Measurements from ENCODE around the gene YEATS2. TPM values are rescaled to one million over a fixed set of nuclear protein-coding genes. Genes with fewer than 3 reads are reported as not detected.

Gene YEATS2
- total and polyA plus RNA-seq, 12 donors, result 4.9 to 27.1 (median 14.0) TPM

DNA sequence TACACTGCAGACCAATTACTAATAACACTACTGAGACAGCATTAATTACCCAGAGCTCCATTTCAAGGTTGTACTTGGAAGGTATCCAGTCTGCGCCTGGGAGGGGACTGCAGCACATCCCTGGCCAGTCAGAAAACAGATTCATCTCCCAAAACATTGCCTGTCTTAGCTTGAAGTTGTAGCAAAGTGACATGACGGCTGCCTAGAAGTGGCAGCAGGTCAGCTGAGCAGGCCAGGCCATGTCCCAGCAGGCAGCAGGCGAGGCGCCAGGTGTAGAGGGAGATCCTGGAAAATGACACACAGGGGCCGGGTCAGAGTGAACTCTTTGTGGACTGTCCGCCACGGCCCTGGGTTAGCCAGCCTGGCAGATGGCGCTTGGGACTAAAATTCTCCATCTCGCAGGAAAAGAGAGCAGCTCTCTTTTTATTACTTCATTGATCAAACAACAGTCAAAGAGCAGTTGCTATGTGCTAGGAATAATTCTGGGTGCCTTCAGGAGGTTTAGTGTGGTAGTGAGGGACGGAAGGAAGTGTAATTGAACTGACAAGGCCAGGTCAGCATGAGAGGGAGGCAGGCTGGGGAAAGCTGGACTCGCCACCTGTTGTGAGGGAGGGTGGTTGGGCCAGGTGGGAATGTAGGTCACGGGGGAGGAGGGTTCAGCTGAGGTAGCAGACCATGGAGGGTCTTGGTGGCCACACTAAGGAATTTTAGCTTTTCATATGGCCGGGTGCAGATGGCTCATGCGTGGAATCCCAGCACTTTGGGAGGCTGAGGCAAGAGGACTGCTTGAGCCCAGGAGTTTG lies 129.1 kb downstream of the YEATS2 start:
- peak; percentile 37 to 79 (median 75) for DNase-seq
- intact Hi-C loops (cut with DNase I), result loop anchor here (5.0 to 10.0 kb wide), 2 partner anchors 58 to 61 kb away; partner anchors contain the start of gene PARL (in 1 of the 2)
- 58 to 83% (median 65%) methylated on average over 11 to 14 of the region's 14 CpGs for WGBS, 4 donors

DNA sequence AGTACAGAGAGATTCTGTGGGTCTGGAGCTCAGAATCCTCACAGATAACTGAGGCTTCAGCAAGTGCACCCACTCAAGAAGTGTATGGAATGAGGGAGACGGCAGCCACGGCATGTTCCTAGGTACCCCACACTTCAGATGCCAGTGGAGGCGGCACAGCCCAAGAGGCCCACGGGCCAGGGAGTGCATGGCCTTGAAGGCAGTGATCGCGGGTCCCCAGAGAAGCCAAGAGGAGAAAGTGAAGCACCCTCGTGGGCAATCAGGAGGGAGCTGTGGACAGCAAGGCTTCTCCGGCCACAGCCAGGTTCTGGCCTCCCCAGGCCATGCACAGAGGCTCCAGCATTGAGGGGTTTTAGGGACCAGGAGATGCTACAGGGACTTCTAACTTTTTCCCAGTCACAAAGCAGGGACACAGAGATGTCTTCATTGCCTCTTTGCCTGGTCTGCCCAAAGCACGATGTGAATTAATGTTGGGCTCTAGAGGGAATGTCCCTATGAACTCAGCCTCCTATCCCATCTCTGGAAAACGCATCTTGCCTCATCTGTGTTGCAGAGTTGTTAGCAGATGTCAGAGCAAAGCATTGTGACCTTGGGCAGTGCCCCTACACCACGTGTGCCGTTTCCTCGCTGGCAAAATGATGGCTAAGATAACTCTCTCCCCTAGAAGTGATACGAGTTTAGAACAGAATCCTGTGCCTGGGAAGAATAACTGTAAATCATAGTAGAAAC lies 130.4 kb downstream of the YEATS2 start:
- Histone ChIP-seq H3K36me3 (replicated peaks in 1 of 2) (peaks cover 0 to 20% of the 10 kb centered on the region in 2 donors), H3K4me3 (no peak overlapping the region), H3K4me1 (replicated peaks in 1 of 2) (peaks cover 16 to 24% of the 10 kb centered on the region in 2 donors), H3K27me3 (no peaks in the 10 kb centered on the region), H3K9me3 (replicated peaks in 1 of 3) (no peaks in the 10 kb centered on the region), H3K27ac (no peak overlapping the region)
- intact Hi-C loops (cut with DNase I), result loop anchor here (5.0 to 10.0 kb wide), 2 partner anchors 57 to 59 kb away; partner anchors contain the start of gene PARL (in 1 of the 2)
- DNase-seq, result peak in 6 of 7 donors; percentile 31 to 60 (median 42)
- 32 to 70% (median 58%) methylated on average over 6 to 14 of the region's 14 CpGs for WGBS, 4 donors
- TF ChIP-seq POLR2A (IDR thresholded peaks at IDR 0.05), result no peak
- TF ChIP-seq, protein P1, sequence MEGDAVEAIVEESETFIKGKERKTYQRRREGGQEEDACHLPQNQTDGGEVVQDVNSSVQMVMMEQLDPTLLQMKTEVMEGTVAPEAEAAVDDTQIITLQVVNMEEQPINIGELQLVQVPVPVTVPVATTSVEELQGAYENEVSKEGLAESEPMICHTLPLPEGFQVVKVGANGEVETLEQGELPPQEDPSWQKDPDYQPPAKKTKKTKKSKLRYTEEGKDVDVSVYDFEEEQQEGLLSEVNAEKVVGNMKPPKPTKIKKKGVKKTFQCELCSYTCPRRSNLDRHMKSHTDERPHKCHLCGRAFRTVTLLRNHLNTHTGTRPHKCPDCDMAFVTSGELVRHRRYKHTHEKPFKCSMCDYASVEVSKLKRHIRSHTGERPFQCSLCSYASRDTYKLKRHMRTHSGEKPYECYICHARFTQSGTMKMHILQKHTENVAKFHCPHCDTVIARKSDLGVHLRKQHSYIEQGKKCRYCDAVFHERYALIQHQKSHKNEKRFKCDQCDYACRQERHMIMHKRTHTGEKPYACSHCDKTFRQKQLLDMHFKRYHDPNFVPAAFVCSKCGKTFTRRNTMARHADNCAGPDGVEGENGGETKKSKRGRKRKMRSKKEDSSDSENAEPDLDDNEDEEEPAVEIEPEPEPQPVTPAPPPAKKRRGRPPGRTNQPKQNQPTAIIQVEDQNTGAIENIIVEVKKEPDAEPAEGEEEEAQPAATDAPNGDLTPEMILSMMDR (IDR thresholded peaks at IDR 0.05), result no peak

More for the DNA sequence above, 129.1 kb downstream of the YEATS2 start:
- Histone ChIP-seq H3K9me3 (replicated peaks in 1 of 3) (no peaks in the 10 kb centered on the region), H3K27ac (peak overlapping the region in 3 of 5 donors; percentile 51 to 59 (median 54)), H3K36me3 (replicated peaks in 1 of 2) (peaks cover 0 to 14% of the 10 kb centered on the region in 2 donors), H3K27me3 (no peaks in the 10 kb centered on the region), H3K4me1 (replicated peaks in 1 of 2) (peaks cover 16 to 24% of the 10 kb centered on the region in 2 donors), H3K4me3 (no peak overlapping the region)
- TF ChIP-seq POLR2A (IDR thresholded peaks at IDR 0.05), result no peak
- TF ChIP-seq, protein P1 (IDR thresholded peaks at IDR 0.05), result no peak

DNA sequence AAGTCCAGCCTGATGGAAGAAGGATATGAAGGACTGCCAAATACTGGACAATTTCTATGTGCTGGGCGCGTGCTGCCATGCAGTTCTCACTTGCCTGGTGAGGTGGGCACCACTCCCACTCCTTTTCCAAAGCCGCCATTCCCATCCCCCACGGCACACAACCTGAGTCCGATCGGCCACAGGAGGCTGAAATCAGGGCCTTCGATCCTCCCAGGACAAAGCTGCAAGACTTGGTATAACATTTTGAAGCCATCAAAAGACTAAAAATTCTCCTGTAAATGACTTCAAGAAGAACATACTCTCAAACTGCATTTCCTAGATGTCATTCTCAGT lies 130.9 kb downstream of the YEATS2 start:
- H3K36me3 ChIP-seq (replicated peaks in 1 of 2), result peaks cover 0 to 26% of the 10 kb centered on the region in 2 donors
- intact Hi-C loops (cut with DNase I), result loop anchor here (5.0 to 10.0 kb wide), 2 partner anchors 56 to 59 kb away; partner anchors contain the start of gene PARL (in 1 of the 2)
- 88 to 100% (median 90%) methylated on average over 7 of the region's 7 CpGs for WGBS, 4 donors
- H3K4me1 ChIP-seq (replicated peaks in 1 of 2), result peaks cover 16 to 24% of the 10 kb centered on the region in 2 donors
- TF ChIP-seq, protein P1 (IDR thresholded peaks at IDR 0.05), result no peak
- TF ChIP-seq POLR2A (IDR thresholded peaks at IDR 0.05), result no peak
- H3K27me3 ChIP-seq, result no peaks in the 10 kb centered on the region
- H3K9me3 ChIP-seq (replicated peaks in 1 of 3), result no peaks in the 10 kb centered on the region
- no peak overlapping the region for H3K4me3 ChIP-seq
- peak in 1 of 7 donors; percentile 28 for DNase-seq
- no peak overlapping the region for H3K27ac ChIP-seq

DNA sequence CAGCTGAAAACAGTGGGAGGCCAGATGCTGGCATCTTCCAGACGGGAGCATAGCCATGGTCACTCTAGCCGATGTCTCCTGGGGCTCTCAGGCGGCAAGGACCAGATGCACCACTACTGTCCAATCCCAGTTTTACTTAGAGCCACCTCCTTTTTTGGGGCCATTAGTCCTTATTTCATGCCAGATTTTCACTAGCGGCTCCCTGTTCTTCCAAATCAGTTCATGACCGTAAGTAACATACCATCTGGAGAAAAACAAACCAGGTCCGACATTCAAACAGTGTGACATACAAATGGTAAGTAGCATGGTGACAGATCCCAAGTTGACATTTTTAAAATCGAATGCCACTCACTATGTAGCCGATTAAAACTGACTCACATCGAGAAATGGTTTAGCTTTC lies 131.9 kb downstream of the YEATS2 start:
- Histone ChIP-seq H3K4me1 (replicated peaks in 1 of 2) (peaks cover 15 to 20% of the 10 kb centered on the region in 2 donors), H3K36me3 (replicated peaks in 1 of 2) (peaks cover 0 to 33% of the 10 kb centered on the region in 2 donors), H3K9me3 (replicated peaks in 1 of 3) (no peaks in the 10 kb centered on the region), H3K27ac (no peak overlapping the region), H3K4me3 (no peak overlapping the region), H3K27me3 (no peaks in the 10 kb centered on the region)
- WGBS, 4 donors, result 94 to 97% (median 95%) methylated on average over 9 of the region's 9 CpGs
- intact Hi-C loops (cut with DNase I), result loop anchor here (5.0 to 10.0 kb wide), 2 partner anchors 55 to 58 kb away; partner anchors contain the start of gene PARL (in 1 of the 2)
- TF ChIP-seq, protein P1 (IDR thresholded peaks at IDR 0.05), result no peak
- no peak for DNase-seq
